GM21786 (cell line): Measurements from ENCODE around the gene FAIM.
A peak's percentile ranks its signal among the peaks of the same experiment; 100 is the strongest.
"Not testable (repeated sequence)": the region's sequence is repeated elsewhere in the genome, so short reads cannot be mapped to it uniquely, and the experiment has no call there.

Experiments
- ATAC-seq: cut with Tn5 transposase; IDR thresholded peaks from one replicate; pipeline ENCODE4 v1.9.1; 2021; ENCODE audit not compliant: unreplicated experiment

The FAIM gene

GRCh38 chr3:138608322-138609135 lies at the start of gene FAIM:
TSS of gene FAIM (plus strand) at chr3:138608771. CDS start at chr3:138619727, 10,956 bp downstream.
- ATAC-seq: peak; percentile 67

- no peak for ATAC-seq
Observed at GRCh38 chr3:138559134-138559533, 49.4 kb upstream of the FAIM start.

GRCh38 chr3:138560501-138560900 lies 48.1 kb upstream of the FAIM start:
- no peak for ATAC-seq

GRCh38 chr3:138562902-138563301 lies 45.7 kb upstream of the FAIM start:
- ATAC-seq: not testable (repeated sequence)

GRCh38 chr3:138566293-138566692 lies 42.3 kb upstream of the FAIM start:
- ATAC-seq: not testable (repeated sequence)

GRCh38 chr3:138567403-138567802 lies 41.2 kb upstream of the FAIM start:
- ATAC-seq: no peak

- ATAC-seq: no peak
Observed at GRCh38 chr3:138569090-138569489, 39.5 kb upstream of the FAIM start.

- ATAC-seq: not testable (repeated sequence)
Observed at GRCh38 chr3:138569624-138570023, 38.9 kb upstream of the FAIM start.

GRCh38 chr3:138573138-138573537 lies 35.4 kb upstream of the FAIM start:
- ATAC-seq: no peak

- peak; percentile 92 for ATAC-seq
Observed at GRCh38 chr3:138578141-138578540, 30.4 kb upstream of the FAIM start.

GRCh38 chr3:138578961-138579574 lies 29.5 kb upstream of the FAIM start:
- no peak for ATAC-seq

GRCh38 chr3:138587374-138587773 lies 21.2 kb upstream of the FAIM start:
- ATAC-seq: no peak

GRCh38 chr3:138588445-138588844 lies 20.1 kb upstream of the FAIM start:
- no peak for ATAC-seq

- no peak for ATAC-seq
Observed at GRCh38 chr3:138591392-138591791, 17.2 kb upstream of the FAIM start.

GRCh38 chr3:138593488-138594149 lies 15.0 kb upstream of the FAIM start:
- no peak for ATAC-seq

GRCh38 chr3:138594150-138594934 lies 14.2 kb upstream of the FAIM start, which contains the start of gene CEP70:
TSS of gene CEP70 (minus strand) at chr3:138594260. CDS start at chr3:138572927, 21,333 bp downstream.
- peak; percentile 82 for ATAC-seq

- ATAC-seq: peak; percentile 7
Observed at GRCh38 chr3:138594935-138595610, 13.5 kb upstream of the FAIM start.

GRCh38 chr3:138597186-138597976 lies 11.2 kb upstream of the FAIM start:
- not testable (repeated sequence) for ATAC-seq

- ATAC-seq: no peak
Observed at GRCh38 chr3:138598534-138598933, 10.0 kb upstream of the FAIM start.
